CD4-positive, alpha-beta T cell treated with Interleukin-15 for 1 hour (primary cell): ENCODE measurements around the gene SLC15A4.
"Not testable (repeated sequence)": the region's sequence is repeated elsewhere in the genome, so short reads cannot be mapped to it uniquely, and the experiment has no call there.

Source experiments
- DNase-seq: peaks from one replicate; pipeline ENCODE4 v3.0.0-alpha.2; 2020

The SLC15A4 gene

DNA sequence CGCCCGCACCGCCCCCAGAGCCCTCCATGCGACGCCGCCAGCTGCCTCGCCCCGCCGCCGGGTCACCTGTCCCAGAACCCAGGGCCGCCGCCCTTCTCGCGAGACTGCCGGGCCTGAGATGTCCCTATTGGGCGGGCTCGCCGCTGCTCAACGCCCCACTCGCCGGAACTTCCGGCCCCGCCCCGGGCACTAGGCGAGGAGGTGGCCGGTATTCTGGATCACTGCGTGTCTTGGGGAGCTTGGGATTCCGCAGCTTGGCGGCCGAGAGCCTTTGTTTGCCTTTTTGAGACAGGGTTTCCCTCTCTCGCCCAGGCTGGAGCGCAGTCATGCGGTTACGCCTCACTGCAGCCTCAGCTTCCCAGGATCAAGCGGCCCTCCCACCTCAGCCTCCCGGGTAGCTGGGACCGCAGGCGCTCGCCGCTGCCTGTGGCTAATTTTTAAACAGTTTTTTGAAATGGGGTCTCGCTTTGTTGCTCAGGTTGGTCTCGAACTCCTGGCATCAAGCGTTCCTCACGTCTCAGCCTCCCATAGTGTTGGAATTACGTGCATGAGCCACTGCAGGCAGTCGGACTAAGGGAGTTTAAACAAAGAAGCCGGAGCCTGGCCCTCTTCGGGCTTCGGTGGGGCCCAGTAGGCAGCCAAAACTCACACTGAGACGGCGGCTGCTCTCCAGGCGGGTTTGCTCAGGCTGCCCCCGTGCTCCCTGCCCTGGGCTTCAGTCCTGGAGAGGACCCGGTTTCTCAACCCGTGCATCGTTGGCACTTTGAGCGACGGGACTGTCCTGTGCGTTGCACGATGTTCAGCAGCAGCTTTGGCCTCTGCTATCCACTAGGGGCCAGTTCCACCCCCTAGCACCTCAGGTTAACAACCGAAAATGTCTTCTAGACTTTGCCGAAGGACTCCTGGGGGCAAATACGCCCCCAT lies at the start of gene SLC15A4:
Gene SLC15A4, minus strand, starts transcription at position 43 of the 924 bp plus-strand sequence. Its CDS starts 15 bp downstream, at position 28.
- peak; percentile 94 for DNase-seq

DNA sequence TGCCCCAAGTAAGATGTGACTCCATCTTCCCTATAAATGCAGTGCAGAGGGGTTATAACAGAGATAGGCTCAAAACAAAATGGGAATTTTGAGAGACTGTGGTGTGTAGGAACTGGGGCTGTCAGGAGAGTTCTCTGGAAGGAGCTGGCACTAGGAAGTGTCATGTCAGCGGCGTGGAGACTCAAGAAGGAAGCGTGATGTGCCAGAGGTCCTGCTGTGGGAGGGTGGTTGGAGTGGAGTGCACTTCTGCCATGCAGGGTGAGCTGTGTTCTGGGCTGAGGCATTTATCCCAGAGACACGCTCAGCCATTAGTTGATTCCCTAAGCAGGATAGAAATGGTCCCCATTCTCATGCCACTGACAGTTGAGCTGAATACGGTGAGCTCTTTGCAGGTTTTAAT lies 48.5 kb upstream of the SLC15A4 start:
- no peak for DNase-seq

DNA sequence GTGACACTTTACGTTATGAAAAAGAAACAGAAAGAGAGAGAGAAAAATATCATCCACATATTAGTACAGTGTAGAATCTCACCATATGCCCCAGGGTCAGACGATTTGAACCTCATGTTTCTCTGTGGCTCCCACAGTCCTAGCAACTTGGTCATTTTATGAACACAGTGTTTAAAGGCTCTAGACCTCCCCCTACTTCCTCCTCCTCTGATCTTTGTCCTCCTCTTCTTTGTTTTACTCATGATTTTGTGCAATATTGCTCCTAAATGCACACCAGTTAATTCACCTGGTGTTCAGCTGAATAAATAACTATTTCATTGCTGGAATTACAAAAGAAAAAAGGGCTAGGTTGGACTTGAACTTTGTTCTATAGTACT lies 47.7 kb upstream of the SLC15A4 start:
- DNase-seq, result no peak

DNA sequence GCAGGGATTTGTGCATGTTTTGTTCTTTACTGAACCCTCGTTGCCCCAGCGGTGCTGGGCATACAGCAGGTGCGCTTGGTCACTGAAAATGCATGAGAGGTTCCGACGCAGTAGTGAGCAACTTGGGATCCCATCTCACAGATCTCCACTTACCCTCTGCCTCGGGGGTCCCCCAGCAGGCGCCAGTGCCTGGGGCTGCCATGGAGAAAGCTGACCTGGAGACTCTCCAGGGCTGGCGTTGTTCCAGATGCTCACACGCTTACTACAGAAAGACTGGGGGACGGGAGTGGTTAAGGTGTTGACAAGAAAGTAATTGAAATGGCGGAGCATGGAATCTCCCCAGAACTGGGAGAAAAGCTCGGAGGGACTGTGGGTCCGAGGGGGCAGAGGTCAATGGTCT lies 43.7 kb upstream of the SLC15A4 start:
- DNase-seq, result no peak

DNA sequence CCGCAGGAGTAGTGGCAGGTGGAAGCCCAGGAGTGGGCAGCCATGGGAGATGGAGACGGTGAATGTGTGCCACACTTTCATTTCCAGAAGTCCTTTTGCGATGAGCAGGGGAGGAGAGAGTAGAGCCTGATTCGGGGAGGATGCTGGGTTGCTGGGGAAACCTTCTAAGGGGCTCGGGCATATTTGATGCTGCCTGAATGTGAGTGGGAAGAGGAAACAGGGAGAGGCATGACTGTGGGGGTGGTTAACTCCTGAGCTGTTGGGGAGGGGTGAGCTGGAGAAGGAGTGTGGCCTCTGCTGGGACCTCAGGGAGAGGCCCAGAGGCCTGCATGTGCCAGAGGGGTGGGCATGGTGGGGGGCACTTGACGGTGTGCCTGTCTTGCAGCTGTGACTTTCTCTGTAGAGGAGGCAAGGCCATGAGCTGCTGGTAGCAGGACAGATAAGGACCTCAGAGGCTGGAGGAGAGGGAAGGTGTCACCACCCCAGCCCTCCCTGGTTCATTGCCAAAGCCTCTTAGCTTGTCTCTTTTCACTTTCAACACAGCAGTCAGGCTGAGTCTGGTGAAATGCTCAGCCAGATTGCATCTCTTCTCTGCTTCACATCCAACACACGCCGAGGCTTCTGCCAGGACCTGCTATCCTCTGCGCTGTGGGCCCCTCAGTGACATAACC lies 40.9 kb upstream of the SLC15A4 start:
- no peak for DNase-seq

DNA sequence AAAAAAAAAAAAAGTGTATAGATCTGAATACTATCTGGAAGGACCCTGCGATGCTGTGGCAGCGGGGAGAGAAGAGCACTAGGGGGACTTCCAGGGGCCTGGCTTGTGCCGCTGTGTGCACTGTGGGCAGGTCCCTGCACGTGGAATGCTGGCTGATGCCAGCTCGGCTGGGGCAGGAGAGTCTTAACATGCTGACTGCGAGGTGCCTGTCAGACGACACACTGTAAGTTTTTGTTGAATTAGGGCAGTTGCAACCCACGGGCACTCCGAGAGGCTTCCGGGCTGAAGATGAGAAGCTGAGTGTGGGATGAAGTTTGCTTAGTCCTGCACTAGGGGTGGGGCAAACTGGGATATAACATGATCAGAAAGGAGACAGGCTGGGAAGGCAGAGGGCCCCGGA lies 40.2 kb upstream of the SLC15A4 start:
- DNase-seq, result no peak

DNA sequence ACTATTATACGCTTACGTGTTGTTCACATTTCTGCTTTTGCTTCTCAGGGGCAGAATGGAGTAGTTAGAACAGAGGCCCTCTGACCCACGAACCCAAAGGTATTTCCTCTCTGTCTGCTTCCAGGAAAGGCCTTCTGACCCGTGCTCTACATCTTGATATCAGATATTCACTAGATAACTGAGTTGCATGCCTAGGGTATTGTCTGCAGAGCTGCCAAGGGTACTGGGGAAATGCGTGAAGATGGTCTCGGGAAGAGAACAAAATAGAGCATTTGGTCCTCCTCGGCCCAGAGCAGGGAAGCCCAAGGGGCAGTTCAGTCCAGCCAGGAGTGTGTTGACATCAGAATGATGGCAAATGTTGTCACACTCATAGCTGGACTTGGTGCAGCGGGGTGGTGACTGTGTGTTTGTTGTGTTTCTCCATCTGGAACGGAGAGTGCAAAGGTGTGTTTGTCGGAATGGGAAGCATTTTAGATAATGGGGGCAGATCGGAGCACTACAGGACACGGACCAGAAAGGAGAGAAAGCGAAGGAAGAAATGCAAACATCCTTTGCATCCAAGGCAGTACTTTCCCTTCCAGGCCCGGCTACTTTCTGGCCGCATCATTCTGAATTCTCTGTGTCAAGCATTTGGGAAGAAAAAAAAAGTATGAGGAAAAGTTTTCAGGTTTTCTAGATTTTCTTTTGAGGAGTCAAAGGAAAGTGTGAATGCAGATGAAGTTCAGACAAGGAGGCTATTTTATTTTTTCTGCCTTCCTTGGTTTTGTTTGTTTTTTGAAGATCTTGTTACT lies 37.7 kb upstream of the SLC15A4 start:
- no peak for DNase-seq

DNA sequence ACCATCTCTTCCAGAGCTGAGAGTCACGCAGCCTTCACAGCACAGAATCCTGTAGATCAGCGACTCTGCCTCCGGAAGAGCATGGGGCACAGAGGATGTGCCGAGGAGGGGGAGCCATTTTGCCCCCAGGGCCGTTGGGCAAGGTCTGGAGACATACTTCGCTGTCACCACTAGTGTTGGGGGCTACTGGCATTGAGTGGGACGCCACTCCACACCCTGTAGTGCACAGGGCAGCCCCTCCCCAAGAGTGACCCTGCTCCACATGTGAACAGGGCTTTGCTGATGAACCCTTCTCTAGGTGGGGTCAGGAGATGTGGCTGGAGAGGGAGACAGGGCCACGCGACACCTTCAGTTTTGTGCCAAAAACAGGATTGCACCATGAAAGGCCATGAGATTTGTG lies 35.6 kb upstream of the SLC15A4 start:
- no peak for DNase-seq

DNA sequence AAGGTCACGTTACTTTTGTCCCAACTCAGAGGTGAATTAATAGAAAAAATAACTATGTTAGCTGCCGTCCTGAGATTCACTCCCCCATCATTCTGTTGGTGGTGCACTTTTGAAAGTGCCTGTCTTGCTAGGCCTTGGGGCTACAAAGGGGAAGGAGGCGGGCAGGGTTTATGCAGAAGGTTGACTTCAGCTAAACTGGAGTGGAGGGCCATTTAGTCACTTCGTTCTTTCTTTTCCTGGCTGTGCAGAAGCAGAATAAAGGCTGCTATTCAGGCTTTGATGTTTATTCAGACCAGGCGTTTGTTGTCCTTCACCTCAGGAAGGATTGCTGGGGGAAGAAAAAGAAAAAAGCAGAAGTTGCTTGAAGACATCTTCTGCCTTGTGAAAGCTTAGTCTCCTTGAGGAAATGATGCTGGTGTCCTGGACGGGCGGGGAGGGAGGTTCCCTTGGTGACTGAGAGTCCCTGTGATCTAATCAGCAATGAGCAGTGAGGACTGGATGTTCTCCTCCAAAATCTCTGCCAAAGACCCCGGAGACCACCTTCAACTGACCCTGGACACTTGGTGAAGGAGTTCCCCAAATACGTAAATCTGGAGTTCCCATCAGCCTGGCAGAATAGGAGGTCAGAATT lies 33.5 kb upstream of the SLC15A4 start:
- peak; percentile 54 for DNase-seq

DNA sequence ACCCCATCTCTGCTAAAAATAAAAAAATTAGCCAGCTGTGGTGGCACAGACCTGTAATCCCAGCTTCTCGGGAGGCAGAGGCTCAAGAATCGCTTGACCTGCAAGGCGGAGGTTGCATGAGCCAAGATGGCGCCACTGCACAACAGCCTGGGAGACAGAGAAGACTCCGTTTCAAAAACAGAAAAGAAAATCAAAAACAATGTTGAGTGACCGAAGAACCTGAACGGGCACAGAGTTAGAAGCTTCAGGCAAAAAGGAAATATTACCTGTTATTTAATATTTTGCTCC lies 33.0 kb upstream of the SLC15A4 start:
- no peak for DNase-seq

DNA sequence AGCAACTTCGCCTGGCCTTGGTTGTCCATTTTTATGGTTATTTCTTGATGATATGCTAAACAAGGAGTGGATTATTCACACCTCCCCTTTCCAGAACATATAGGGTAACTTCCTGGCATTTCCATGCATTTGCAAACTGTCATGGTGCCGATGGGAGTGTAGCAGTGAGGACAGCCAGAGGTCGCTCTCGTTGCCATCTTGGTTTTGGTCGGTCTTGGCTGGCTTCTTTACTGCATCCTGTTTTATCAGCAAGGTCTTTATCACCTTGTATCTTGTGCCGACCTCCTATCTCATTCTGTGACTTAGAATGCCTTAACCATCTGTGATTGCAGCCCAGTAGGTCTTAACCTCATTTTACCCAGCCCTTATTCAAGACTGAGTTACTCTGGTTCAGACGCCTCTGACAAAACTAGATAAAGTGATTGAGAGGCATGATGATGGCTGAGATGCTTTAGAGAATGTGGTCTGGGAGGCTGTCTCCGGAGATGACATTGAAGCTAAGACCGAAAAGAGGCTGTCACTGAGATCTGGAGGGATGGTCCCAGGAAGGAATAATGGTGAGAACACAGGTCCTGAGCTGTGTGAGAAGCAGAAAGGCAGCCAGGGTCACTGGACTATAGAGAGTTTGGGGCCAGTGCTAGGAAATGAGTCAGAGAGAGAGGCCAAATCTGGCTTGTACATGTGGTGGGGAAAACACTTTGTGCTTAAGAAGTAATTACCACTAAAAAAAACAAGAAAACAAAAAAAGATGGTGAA lies 32.5 kb upstream of the SLC15A4 start:
- no peak for DNase-seq

DNA sequence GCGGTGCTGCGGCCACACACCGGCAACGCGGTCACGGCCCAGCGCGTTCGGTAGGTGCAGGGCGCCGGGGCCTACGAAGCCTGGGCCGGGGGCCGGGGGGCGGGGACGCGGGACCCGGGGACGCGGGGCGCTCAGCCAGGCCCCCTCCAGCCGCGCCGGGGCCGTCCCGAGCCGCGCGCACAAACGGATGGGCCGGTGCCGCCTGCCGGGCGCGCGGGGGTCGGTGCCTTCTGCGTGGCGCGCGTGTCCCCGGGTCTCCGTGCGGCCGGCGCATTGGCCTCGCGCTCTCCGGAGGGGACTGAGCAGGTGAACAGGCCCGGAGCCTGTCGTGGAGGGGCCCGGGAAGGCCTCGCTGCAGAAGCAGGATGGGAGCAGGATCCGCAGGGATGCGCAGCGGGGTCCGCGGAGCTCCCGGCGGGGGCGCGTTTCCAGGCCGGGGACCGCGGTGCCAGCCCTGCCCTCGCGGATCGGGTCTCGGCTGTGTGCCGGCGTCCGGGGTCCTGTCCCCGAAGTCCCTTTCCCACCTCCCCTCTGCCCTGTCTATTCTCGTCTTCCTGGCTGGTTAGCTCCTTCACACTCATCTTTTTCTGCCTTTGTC lies 29.9 kb upstream of the SLC15A4 start:
- DNase-seq, result no peak

DNA sequence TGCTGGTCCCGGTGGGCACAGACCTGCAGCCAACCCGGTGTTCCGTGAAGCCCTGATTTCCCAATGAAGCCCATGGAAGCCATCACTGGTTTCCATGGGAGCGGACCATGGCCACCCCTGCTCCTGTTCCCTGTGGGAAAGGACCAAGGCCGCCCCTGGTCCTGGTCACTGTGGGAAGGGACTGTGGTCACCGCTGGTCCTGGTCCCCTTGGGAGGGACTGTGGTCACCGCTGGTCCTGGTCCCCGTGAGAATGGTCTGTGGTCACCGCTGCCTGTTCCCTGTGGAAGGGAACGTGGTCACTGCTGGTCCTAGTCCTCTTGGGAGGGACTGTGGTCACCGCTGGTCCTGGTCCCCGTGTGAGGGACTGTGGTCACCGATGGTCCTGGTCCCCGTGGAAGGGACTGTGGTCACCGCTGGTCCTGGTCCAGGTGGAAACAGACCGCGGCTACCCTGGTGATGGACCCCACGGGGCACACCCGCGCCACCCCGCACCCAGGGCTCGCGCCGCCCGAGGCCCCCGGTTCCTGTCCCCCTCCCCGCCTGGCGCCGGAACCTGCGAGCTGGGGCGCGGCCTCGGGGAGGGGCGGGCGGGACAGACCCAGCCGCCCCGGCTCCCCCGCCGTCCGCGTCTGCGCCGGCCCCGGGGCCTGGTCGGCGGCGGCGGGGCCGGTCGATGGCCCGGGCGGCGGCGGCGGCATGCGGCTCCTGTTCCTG lies 29.3 kb upstream of the SLC15A4 start, which contains the start of gene GLT1D1:
Gene GLT1D1, plus strand, starts transcription at position 594 of the 715 bp plus-strand sequence. Its CDS starts 104 bp downstream, at position 698.
- DNase-seq, result no peak

DNA sequence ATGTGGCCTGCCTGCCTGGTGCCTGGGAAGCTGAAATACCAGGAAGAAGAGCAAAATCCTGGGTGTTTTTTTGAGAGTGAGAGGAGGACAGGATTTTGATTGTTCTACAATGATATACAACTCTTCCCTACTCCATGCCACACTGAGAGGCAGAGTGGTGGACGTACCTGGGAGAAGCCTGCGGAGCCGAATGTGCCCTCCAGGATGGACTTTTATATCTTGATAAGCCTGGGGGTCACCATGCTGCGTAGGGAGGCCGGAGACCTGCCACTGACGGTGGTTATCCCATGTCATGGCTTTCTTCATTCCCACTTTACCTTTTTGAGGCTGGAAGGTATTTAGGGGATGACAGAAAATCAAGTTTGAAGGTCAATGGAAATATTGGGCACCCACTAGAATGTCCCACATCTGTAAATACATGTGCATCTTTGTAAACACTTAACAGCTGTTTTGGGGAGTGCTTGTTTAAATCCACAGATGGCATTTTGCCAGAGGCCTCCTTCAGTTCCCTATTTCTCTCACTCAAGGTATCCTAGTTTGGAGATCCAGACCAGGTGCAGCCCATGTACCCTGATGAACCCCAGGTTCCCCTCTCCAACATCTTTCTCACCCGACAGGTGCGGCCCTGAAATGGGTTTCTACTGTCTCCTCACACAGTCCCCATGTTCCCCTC lies 28.4 kb upstream of the SLC15A4 start:
- DNase-seq, result no peak

DNA sequence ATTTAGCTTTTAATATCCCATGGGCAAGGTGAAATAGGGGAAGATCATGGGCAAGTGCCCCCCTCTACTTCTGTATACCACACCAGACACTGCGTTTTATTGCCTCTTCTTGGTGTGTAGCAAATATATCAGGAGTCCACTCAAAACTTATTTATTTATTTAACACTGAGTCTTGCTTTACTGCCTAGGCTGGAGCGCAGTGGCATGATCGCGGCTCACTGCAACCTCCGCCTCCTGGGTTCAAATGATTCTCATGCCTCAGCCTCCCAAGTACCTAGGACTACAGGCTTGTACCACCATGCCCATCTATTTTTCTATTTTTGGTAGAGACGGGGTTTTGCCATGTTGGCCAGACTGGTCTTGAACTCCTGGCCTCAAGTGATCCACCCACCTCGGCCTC lies 27.7 kb upstream of the SLC15A4 start:
- DNase-seq, result not testable (repeated sequence)

DNA sequence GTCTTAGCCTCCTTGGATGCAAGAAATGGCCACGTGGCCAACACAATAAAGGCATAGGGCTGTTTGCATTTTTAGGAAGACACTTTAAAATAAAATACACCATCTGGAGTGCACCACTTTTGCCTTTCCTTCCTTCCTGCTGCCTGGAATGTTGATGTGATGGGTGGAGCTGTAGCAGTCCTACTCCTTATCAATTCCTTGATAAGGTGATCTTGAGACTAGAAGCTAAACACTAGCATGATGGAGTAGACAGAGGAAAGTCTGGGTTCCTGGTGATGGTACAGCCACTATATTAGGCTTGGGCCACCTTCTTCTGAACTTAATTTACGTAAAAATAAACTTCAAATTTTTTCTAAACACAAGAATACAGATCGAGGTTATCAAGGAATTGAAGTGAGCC lies 26.6 kb upstream of the SLC15A4 start:
- DNase-seq, result no peak

DNA sequence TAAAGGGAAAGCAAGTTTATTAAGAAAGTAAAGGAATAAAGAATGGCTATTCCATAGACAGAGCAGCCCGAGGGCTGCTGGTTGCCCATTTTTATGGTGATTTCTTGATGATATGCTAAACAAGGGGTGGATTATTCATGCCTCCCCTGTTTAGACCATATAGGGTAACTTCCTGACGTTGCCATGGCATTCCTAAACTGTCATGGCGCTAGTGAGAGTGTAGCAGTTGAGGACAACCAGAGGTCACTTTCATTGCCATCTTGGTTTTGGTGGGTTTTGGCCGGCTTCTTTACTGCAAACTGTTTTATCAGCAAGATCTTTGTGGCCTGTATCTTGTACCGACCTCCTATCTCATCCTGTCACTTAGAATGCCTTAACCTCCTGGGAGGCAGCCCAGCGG lies 26.0 kb upstream of the SLC15A4 start:
- DNase-seq, result not testable (repeated sequence)

DNA sequence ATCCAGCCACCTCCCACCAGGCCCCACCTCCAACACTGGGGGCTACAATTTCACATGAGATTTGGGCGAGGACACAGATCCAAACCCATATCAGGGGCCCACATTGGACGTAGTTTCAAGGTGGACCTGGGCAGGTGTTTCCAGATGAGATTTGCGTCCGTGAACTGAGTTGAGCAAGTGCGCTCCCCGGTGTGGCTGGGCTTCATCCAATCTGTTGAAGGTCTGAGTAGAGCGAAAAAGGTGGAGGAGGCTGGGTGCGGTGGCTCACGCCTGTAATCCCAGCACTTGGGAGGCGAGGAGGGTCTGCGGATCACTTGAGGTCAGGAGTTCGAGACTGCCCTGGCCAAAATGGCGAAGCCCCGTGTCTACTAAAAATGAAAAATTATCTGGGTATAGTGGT lies 24.6 kb upstream of the SLC15A4 start:
- no peak for DNase-seq

DNA sequence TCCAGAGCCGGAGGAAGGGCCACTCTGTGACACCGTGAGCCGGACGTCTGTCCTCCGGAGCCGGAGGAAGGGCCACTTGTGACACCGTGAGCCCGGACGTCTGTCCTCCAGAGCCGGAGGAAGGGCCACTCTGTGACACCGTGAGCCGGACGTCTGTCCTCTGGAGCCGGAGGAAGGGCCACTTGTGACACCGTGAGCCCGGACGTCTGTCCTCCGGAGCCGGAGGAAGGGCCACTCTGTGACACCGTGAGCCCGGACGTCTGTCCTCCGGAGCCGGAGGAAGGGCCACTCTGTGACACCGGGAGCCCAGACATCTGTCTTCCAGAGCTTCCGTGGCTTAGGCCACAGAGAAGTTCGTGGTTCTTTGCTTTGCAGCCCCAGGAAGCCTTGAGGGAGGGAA lies 22.9 kb upstream of the SLC15A4 start:
- DNase-seq, result not testable (repeated sequence)

DNA sequence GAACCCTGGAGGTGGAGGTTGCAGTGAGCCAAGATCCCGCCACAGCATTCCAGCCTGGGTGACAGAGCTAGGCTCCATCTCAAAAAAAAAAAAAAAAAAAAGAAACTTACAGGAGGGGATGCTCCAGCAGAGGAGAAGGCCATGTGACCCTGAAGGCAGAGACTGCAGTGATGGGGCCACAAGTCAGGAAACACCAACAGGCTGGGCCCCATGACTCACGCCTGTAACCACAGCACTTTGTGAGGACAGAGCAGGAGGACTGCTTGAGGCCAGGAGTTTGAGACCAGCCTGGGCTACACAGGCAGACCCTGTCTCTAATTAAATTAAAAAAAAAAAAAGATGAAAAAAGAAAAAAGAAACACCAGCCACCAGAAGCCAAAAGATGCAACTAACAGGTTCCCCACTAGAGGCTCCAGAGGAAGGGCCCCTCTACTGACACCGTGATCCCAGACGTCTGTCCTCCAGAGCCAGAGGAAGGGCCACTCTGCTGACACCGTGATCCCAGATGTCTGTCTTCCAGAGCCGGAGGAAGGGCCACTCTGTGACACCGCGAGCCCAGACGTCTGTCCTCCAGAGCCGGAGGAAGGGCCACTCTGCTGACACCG lies 20.4 kb upstream of the SLC15A4 start:
- DNase-seq, result peak; percentile 73
